Pancreas (tissue), 10 donors: Measurements from ENCODE around the gene TP53INP2. TPM values are rescaled to one million over a fixed set of nuclear protein-coding genes. Genes with fewer than 3 reads are reported as not detected.

Source experiments
- ATAC-seq, 4 donors: fragments of 200-7000 bp; cut with Tn5 transposase; one replicate each; pipeline versions ENCODE4 v1.8.0 to v1.9.1; 2020; ENCODE audit warnings: mild to moderate bottlenecking in 4 of 4, moderate library complexity in 4 of 4
- DNase-seq, 6 donors: peaks; one replicate each; pipeline ENCODE4 v3.0.0-alpha.2; 2020
- FAIRE-seq: peaks from 2 replicates; lab custom pipeline; 2012; peaks lifted over from hg19 to GRCh38; lab: Jason Lieb, UNC
- H3K27ac ChIP-seq, 4 donors: fragments of 200-600 bp; sonication (generic); 1 replicate in 3 of 4; 2 replicates in 1 of 4; pipeline versions ENCODE4 v1.5.0 to v1.8.0; 2020
- H3K27me3 ChIP-seq, 4 donors: fragments of 200-600 bp; one replicate each; pipeline ENCODE4 v1.8.0; 2021
- H3K36me3 ChIP-seq, 3 donors: fragments of 200-600 bp; sonication (generic) in 1 of 3; one replicate each; pipeline versions ENCODE4 v1.5.0 to v1.8.0; 2020 to 2021
- H3K4me1 ChIP-seq, 3 donors: fragments of 200-600 bp; one replicate each; pipeline ENCODE4 v1.8.0; 2021
- H3K4me3 ChIP-seq, 4 donors: fragments of 200-600 bp; sonication (generic) in 2 of 4; one replicate each; pipeline versions ENCODE4 v1.5.0 to v1.8.0; 2020 to 2021
- H3K9me3 ChIP-seq, 4 donors: fragments of 200-600 bp; one replicate each; pipeline ENCODE4 v1.8.0; 2021
- CTCF ChIP-seq, 4 donors: fragments of 200-600 bp; sonication (generic) in 3 of 4; IDR thresholded peaks; one replicate each; pipeline versions ENCODE4 v1.5.0 to v1.8.0; 2021; ENCODE audit warnings: antibody characterized with exemption in 4 of 4
- WGBS, 2 donors: extraction: QIAGEN DNeasy Blood & Tissue Kit; methylation state at CpG; one replicate each; pipeline ENCODE4 v1.1.7; 2013; 5-methylcytosine and 5-hydroxymethylcytosine counted together
- intact Hi-C, 3 donors: fragments of 100-400 bp; cut with DNase I; formaldehyde crosslinking; loops; one replicate each; pipeline versions ENCODE4 v1.11.1 to v1.14.2; 2022
- polyA plus RNA-seq, 2 donors: library from polyadenylated mRNA; stranded (reverse); fragments of 200-250 nt; gene quantifications; one replicate each; pipeline ENCODE4 v1.2.3, GENCODE V29; 2013
- total RNA-seq, 6 donors: library from RNA; stranded (reverse); fragmentation: NEBNext Ultra II Directional in 4 of 6; extraction: Animal tissue kit (Norgen Biotek cat#: 25700) in 4 of 6; gene quantifications; one replicate each; pipeline versions ENCODE4 v1.2.1 to v1.2.4, GENCODE V29; 2021 to 2023
- donor health status: healthy with polysubstance abuse.
- donor health status: DM: no; HTN: no; CAD: no; lungs with moderate emphysema.
- donor health status: DM: no; HTN: no; CAD: no.
- donor health status: control.
- donor health status: control.
- donor health status: Bipolar disorder and iron deficiency.
- donor health status: DM: yes; HTN: yes; CAD: no.
- donor health status: DM: no; HTN: no; CAD: no.
- donor health status: DM: no; HTN: no; CAD: no.
- donor health status: DM: yes; HTN: yes; CAD: no.

Gene TP53INP2
- total and polyA plus RNA-seq, 8 donors: 3.8 to 7.9 (median 4.8) TPM

GRCh38 chr20:34693414-34693813 is 10.7 kb upstream of the TP53INP2 start:
- ATAC-seq: no peak
- no peak for FAIRE-seq
- H3K36me3 ChIP-seq: no peaks in the 10 kb centered on the region
- H3K27me3 ChIP-seq: no peaks in the 10 kb centered on the region
- no peak overlapping the region for H3K4me3 ChIP-seq
- no peak overlapping the region for H3K27ac ChIP-seq
- TF ChIP-seq CTCF (IDR thresholded peaks at IDR 0.05): no peak
- H3K9me3 ChIP-seq: no peaks in the 10 kb centered on the region
- WGBS, 2 donors: 35 to 44% methylated on average over 4 of the region's 4 CpGs
- no peak for DNase-seq
- H3K4me1 ChIP-seq: no peaks in the 10 kb centered on the region
- intact Hi-C loops: no loop called here

GRCh38 chr20:34701405-34702085 is 2.6 kb upstream of the TP53INP2 start:
- Histone ChIP-seq H3K27me3 (no peaks in the 10 kb centered on the region), H3K27ac (no peak overlapping the region), H3K4me3 (no peak overlapping the region), H3K36me3 (no peaks in the 10 kb centered on the region), H3K9me3 (no peaks in the 10 kb centered on the region), H3K4me1 (peaks cover 0 to 11% (median 0%) of the 10 kb centered on the region in 3 donors)
- ATAC-seq: no peak
- DNase-seq: no peak
- intact Hi-C loops: loop anchor here in 1 of 3 donors (10.0 kb wide), 1 partner anchor 157 kb away; no protein-coding TSS in a partner anchor
- 75 to 76% methylated on average over 6 of the region's 6 CpGs for WGBS, 2 donors
- TF ChIP-seq CTCF (IDR thresholded peaks at IDR 0.05): no peak
- no peak for FAIRE-seq

- no peak for TF ChIP-seq CTCF (IDR thresholded peaks at IDR 0.05)
- FAIRE-seq: no peak
- no peak for ATAC-seq
- no peak for DNase-seq
- Histone ChIP-seq H3K27me3 (no peaks in the 10 kb centered on the region), H3K4me3 (no peak overlapping the region), H3K4me1 (peaks cover 0 to 11% (median 0%) of the 10 kb centered on the region in 3 donors), H3K9me3 (no peaks in the 10 kb centered on the region), H3K36me3 (no peaks in the 10 kb centered on the region), H3K27ac (no peak overlapping the region)
- intact Hi-C loops: loop anchor here in 1 of 3 donors (10.0 kb wide), 1 partner anchor 158 kb away; no protein-coding TSS in a partner anchor
- WGBS, 2 donors: 27 to 28% methylated on average over 3 of the region's 3 CpGs
Observed at GRCh38 chr20:34703061-34703423, 1.1 kb upstream of the TP53INP2 start.

- no peak for FAIRE-seq
- ATAC-seq: peak; percentile 6 to 39 (median 21)
- DNase-seq: peak in 5 of 6 donors; percentile 38 to 60 (median 46)
- no peaks in the 10 kb centered on the region for H3K9me3 ChIP-seq
- H3K27me3 ChIP-seq: no peaks in the 10 kb centered on the region
- intact Hi-C loops: loop anchor here in 1 of 3 donors (10.0 kb wide), 1 partner anchor 159 kb away; no protein-coding TSS in a partner anchor
- no peaks in the 10 kb centered on the region for H3K36me3 ChIP-seq
- H3K27ac ChIP-seq: peak overlapping the region; percentile 98 to 100 (median 98)
- H3K4me3 ChIP-seq: peak overlapping the region; percentile 71 to 96 (median 90)
- 0 to 1% methylated on average over 33 to 35 of the region's 38 CpGs for WGBS, 2 donors
- H3K4me1 ChIP-seq: peaks cover 0 to 11% (median 0%) of the 10 kb centered on the region in 3 donors
- TF ChIP-seq CTCF (IDR thresholded peaks at IDR 0.05): no peak
Observed at GRCh38 chr20:34703424-34704176, 544 bp upstream of the TP53INP2 start.
